T-helper 1 cell treated with Interleukin-12 subunit alpha and Interleukin-12 subunit beta and Interleukin-4 antibody, amounts not matched to agents 30 μg/mL and 1 μg/mL, for 36 hours (primary cell): ENCODE results near the gene KRTAP10-4.

Experiments
- H3K27ac Mint-ChIP-seq: one replicate; pipeline ENCODE4 v1.8.0; 2021; ENCODE audit warnings: mild to moderate bottlenecking, mixed read lengths
- H3K27me3 Mint-ChIP-seq: one replicate; pipeline ENCODE4 v1.8.0; 2021; ENCODE audit warnings: low read depth, mixed read lengths
- H3K36me3 Mint-ChIP-seq: one replicate; pipeline ENCODE4 v1.8.0; 2021; ENCODE audit warnings: low read depth, mixed read lengths
- H3K4me1 Mint-ChIP-seq: one replicate; pipeline ENCODE4 v1.8.0; 2021; ENCODE audit warnings: low read depth, mixed read lengths
- H3K4me3 Mint-ChIP-seq: one replicate; pipeline ENCODE4 v1.8.0; 2021; ENCODE audit warnings: mild to moderate bottlenecking, moderate library complexity, mixed read lengths
- H3K9me3 Mint-ChIP-seq: one replicate; pipeline ENCODE4 v1.8.0; 2021; ENCODE audit warnings: mixed read lengths

Gene KRTAP10-4

DNA sequence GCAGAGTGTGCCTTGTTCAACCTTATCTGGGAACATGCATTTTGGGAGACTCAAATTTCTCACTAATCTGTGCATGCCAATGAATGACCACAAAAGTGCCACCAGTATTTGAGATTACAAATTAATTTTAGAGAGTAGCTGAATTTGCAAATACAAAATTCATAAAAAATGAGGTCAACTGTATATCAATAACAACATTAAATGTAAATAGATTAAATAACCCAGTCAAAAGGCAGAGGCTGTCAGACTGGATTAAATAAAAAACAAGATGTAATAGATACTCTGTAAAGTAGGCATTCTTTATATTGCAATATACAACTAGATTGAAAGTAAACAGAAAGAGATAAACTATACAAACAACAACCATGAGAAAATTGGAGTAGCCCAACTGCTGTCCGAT, 9.4 kb upstream of the KRTAP10-4 start:
- peaks cover 29% of the 10 kb centered on the region for H3K27me3 Mint-ChIP-seq
- peaks cover 21% of the 10 kb centered on the region for H3K9me3 Mint-ChIP-seq
- H3K27ac Mint-ChIP-seq, result no peak overlapping the region
- H3K4me3 Mint-ChIP-seq, result no peak overlapping the region
- H3K36me3 Mint-ChIP-seq, result peaks cover 3% of the 10 kb centered on the region
- peaks cover 12% of the 10 kb centered on the region for H3K4me1 Mint-ChIP-seq

DNA sequence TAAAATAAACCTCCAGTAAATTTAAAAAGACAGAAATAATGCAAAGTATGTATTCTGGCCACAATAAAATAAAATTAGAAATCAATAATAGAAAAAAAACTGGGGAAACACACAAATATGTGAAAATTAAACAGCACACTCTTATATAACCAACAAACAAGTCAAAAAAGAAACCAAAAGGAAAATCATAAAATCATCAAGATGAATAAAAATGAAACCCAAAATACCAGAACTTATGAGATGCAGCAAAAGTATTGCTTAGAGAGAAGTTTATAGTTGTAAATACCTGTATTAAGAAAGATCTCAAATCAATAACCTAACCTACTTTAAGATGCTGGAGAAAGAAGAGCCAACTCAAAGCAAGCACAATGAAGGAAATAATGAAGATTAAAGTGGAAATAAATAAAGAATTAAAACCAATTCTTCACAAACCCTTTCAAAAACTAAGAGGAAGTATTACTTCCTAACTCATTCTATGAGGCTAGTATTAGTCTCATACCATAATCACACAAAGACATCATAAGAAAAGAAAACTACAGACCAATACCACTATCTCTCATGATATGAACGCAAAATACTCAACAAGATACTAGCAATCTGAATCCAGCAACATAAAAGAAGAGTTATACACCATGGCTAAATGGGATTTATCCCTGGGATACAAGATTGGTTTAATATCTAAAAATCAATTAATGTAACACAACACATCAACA, 8.5 kb upstream of the KRTAP10-4 start:
- Mint-ChIP-seq H3K4me3 (peak overlapping the region; percentile 36), H3K27me3 (peaks cover 24% of the 10 kb centered on the region), H3K27ac (peak overlapping the region; percentile 76), H3K9me3 (peaks cover 21% of the 10 kb centered on the region), H3K4me1 (peaks cover 12% of the 10 kb centered on the region), H3K36me3 (peaks cover 3% of the 10 kb centered on the region)

DNA sequence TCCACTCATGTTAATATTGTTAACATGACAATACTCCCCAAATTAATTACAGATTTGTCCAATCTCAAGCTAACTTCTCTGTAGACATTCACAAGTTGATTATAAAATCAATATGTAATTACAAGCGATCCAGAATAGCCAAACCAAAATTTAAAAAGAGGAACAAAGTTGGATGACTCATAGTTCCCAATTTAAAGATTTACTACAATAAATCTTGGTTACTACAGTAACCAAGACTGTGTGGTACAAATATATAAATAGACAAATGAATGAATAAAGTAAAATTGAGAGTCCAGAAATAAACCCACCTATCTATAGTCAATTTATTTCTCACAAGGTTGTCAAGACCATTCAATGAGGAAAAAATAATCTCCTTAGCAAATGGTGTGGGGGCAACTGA, 7.1 kb upstream of the KRTAP10-4 start:
- peaks cover 12% of the 10 kb centered on the region for H3K4me1 Mint-ChIP-seq
- peaks cover 14% of the 10 kb centered on the region for H3K27me3 Mint-ChIP-seq
- no peak overlapping the region for H3K27ac Mint-ChIP-seq
- H3K9me3 Mint-ChIP-seq, result peaks cover 14% of the 10 kb centered on the region
- no peak overlapping the region for H3K4me3 Mint-ChIP-seq
- H3K36me3 Mint-ChIP-seq, result peaks cover 3% of the 10 kb centered on the region

DNA sequence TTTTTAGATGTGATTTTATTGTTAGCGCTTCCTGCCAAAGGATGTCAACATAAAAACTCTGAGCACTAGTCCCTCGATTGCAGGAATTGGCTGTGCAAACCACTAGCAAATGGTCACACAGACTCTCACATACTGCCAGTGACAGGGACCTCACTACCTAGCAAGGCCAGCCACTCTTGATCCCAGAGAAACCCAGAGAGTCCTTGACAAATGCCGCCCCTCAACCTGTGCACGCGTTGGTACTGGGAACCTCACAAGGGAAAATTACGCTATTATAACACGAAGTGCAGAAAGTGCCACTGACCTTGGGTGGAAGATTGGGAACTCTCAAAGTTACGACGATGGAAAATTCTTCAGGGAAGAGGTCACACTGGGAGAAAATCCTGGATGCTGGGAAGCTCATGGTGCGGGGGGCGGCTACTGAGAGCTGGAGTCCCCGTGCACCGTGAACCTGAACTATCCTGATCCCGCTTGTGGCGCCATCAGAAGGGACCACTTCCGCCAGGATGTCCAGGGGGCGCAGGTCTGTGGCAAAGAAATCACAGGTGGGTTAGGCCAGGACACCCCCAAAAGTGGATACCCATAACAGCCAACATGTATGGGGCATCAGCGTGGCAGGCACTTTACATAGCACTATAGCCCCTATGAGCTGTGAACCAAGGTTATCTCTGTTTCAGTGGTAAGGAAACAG, 5.9 kb upstream of the KRTAP10-4 start:
- Mint-ChIP-seq H3K4me1 (peaks cover 12% of the 10 kb centered on the region), H3K36me3 (no peaks in the 10 kb centered on the region), H3K9me3 (peaks cover 4% of the 10 kb centered on the region), H3K4me3 (no peak overlapping the region), H3K27ac (no peak overlapping the region), H3K27me3 (peaks cover 2% of the 10 kb centered on the region)

DNA sequence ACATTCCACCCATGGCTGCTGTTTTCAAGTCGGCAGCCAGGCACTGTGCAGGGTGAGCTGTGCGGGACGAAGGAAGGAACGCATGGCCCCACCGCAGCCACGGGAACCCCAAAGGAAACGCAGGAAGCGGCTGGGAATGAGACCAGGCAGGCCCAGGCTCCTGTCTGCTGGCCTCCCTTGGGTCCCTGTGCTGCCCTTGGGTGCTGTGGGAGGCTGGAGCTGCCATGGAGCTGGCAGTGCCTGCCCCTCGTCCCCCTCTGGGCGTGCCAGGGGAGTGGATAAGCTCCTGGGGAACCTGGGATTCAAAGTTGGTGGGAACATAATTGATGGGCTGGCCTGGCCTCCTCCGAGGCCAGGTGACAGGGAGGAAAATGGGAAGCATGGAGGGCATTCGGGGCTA, 5.3 kb upstream of the KRTAP10-4 start:
- Mint-ChIP-seq H3K36me3 (no peaks in the 10 kb centered on the region), H3K27me3 (no peaks in the 10 kb centered on the region)

DNA sequence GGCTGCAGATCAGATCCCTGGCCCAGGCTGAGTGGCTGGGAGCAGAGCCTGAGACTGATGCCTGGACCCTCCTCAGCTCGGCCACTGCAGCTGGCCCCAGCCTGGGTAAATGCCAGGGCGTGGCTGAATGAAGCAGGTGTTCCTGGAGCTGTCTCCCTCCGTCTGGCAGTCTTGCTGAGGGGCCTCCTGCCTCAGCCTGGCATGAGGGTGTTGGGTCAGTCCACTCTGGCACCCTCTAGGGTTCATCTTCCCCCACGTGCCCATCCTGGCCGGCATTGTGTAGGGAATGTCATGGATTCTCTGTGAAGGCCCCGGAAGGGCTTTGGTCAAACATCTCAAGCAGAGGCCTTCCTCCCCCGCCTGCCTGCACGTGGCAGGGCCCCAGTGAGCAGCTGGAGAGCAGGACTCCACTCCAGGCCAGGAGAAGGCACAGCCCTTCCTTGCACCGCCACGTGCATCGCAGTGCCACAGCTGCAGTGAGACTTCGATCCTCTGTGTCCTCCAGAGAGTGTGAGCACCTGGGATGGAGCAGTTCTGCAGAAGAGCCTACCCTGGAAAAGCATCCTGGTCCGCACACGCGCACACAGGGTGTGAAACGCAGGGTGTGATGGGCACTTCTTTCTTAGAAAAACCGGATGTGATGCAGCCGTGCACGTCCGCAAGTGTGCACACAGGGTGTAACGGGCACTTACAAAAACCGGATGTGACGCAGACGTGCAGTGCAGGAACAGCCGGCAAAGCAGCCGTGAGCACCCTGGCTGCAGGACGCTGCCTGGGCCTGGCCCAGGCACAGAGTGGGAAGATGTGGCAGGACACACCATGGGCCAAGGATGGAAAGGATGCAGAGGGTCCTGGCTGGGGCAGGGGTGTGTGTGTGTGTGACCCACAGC, 4.6 kb upstream of the KRTAP10-4 start:
- Mint-ChIP-seq H3K27ac (no peak overlapping the region), H3K4me3 (peak overlapping the region; percentile 11), H3K36me3 (no peaks in the 10 kb centered on the region), H3K4me1 (peaks cover 12% of the 10 kb centered on the region), H3K9me3 (no peaks in the 10 kb centered on the region), H3K27me3 (no peaks in the 10 kb centered on the region)

More for the DNA sequence above, 5.3 kb upstream of the KRTAP10-4 start:
- no peaks in the 10 kb centered on the region for H3K9me3 Mint-ChIP-seq
- peaks cover 12% of the 10 kb centered on the region for H3K4me1 Mint-ChIP-seq
- H3K27ac Mint-ChIP-seq, result no peak overlapping the region
- no peak overlapping the region for H3K4me3 Mint-ChIP-seq

DNA sequence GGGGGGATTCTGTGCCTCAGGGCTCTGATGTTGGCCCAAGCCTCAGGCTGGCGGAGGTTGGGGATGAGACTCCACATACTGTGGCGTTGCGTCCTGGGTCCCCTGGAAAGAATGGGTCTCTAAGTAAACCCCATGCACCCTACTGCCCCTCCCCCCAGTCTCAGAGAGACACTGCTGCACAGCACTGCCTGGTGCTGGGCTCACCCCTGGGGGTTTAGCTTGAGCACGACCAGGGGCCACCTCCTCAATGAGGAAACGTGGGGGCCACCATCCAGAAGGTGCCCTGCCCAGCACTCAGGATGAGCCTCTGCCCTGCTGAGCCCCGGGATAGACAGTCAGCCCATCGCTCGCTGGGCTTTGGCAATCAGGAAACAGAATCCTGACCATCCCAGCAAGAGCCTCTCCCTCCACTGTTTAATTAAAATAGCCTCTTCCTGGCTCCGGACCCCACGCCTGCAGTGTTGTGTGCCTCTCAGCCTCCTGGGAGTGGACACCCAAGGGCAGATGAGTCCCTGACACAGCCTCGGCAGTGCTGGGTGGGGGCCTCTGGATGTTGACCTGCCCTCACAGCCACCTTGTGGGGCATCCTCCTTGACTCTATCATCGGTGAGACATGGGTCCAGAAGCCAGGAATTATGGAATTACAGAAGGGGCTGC, 3.5 kb upstream of the KRTAP10-4 start:
- Mint-ChIP-seq H3K27me3 (no peaks in the 10 kb centered on the region), H3K4me1 (peaks cover 8% of the 10 kb centered on the region), H3K36me3 (no peaks in the 10 kb centered on the region), H3K4me3 (no peak overlapping the region), H3K27ac (no peak overlapping the region), H3K9me3 (no peaks in the 10 kb centered on the region)

DNA sequence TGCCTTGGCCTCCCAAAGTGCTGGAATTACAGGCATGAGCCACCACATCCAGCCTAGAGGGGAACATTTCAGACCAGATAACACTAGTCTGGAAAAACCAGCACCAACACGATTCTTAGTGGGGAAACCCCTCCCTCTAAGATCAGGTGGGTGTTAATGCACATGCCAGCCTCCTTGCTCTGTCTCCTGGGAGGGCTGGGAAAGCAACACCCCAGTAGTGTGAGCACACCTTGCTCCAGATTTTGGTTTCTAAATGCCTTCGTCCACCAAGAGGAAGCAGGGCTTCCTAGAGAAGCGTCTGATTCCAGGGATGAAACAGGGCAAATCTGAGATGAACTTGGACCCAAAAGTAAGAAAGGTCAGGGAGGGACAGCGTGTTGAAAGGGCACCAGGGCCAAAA, 2.2 kb upstream of the KRTAP10-4 start:
- Mint-ChIP-seq H3K27me3 (peaks cover 5% of the 10 kb centered on the region), H3K4me1 (peaks cover 2% of the 10 kb centered on the region), H3K4me3 (no peak overlapping the region), H3K36me3 (no peaks in the 10 kb centered on the region), H3K9me3 (peaks cover 7% of the 10 kb centered on the region), H3K27ac (no peak overlapping the region)

DNA sequence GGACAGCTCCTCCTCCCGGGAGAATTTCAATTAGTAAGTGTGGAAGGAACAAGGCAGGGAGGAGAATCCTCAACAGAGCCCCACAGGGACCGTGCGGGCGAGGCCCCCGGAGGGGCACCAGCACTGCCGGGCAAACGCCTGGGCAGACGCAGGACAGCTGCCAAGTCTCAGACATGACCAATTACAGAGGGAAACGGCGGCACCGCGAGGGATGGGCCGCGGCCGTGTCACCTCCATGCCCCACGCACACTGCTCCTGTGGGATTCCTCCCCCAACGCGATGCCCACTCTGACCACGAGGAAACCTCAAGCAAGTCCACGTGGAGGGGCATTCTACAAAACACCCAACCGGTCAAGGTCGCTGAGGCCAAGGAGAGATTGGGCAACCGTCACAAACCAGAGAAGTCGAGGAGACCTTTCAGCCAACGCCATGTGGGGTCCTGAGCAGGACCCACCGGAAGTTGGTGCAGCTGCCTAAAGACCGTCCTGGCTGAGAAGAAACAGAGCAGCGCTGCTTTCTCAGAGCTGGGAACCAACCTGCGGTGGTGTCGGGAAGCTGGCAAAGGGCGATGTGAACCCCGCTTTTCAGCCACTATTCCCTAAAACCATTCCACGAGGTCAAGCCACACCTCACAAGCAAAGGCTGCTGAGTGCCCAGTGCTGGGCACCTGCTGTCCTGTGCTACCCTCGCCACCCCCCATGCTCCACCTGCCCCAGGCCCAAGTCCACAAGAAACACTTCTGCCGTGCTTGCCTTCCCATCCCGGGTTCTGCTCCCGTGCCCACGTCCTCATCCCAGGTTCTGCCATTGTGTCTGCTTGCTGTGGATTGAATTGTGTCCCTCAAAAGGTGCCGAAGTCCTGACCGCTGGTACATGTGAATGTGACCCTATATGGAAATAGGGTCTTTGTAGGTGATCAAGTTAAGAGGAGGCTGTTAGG, 1.4 kb upstream of the KRTAP10-4 start:
- Mint-ChIP-seq H3K4me3 (no peak overlapping the region), H3K4me1 (peaks cover 2% of the 10 kb centered on the region), H3K27ac (no peak overlapping the region), H3K27me3 (peaks cover 5% of the 10 kb centered on the region), H3K9me3 (peaks cover 15% of the 10 kb centered on the region), H3K36me3 (no peaks in the 10 kb centered on the region)

DNA sequence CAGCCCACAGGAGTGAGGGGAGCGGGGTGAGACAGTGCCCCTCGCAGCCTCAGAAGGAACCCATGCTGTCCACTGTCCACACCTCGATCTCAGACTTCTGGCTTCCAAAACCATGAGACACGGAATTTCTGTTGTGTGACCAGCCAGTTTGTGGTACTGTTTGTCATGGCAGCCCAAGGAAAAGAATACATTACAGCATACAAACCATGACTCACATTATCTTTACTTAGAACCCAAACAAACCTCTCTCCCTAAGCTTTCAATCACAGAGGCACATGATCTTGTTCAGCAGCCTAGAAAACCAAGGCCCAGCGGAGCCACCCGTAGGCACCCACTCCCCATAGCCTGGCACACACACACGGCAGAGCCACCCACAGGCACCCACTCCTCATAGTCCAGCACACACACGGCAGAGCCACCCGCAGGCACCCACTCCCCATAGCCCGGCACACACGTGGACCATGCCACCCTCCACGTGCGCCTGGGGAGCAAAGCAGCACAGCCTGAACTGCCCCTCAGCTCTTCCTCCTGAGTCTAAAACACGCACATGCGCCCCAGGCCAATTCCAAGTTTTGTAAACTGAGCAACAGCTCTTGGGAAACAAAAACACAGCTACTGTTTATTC, 458 bp upstream of the KRTAP10-4 start:
- Mint-ChIP-seq H3K27ac (no peak overlapping the region), H3K27me3 (peaks cover 5% of the 10 kb centered on the region), H3K36me3 (no peaks in the 10 kb centered on the region), H3K4me1 (peaks cover 2% of the 10 kb centered on the region), H3K9me3 (peaks cover 22% of the 10 kb centered on the region), H3K4me3 (no peak overlapping the region)

DNA sequence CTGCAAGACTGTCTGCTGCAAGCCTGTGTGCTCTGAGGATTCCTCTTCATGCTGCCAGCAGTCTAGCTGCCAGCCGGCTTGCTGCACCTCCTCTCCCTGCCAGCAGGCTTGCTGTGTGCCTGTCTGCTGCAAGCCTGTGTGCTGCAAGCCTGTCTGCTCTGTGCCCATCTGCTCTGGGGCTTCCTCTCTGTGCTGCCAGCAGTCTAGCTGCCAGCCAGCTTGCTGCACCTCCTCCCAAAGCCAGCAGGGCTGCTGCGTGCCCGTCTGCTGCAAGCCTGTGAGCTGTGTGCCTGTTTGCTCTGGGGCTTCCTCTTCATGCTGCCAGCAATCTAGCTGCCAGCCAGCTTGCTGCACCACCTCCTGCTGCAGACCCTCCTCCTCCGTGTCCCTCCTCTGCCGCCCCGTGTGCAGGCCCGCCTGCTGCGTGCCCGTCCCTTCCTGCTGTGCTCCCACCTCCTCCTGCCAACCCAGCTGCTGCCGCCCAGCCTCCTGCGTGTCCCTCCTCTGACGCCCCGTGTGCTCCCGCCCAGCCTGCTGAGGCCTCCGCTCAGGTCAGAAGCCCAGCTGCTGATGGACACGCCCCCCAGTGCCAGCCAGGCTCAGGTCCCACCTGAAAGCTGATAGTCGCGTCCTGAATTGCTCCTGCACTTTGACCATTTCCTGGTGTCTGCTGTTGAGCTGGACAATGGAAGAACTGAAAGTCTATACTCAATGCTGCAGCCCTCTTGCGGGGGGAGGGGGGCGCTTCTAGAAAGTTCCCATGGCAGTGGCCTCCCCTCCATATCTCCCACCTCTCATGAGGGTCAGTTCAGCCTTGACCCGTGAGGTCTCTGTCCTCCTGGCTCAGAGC, 1.2 kb downstream of the KRTAP10-4 start:
- Mint-ChIP-seq H3K4me1 (peaks cover 2% of the 10 kb centered on the region), H3K27ac (no peak overlapping the region), H3K4me3 (no peak overlapping the region), H3K9me3 (peaks cover 26% of the 10 kb centered on the region), H3K36me3 (no peaks in the 10 kb centered on the region), H3K27me3 (peaks cover 5% of the 10 kb centered on the region)

DNA sequence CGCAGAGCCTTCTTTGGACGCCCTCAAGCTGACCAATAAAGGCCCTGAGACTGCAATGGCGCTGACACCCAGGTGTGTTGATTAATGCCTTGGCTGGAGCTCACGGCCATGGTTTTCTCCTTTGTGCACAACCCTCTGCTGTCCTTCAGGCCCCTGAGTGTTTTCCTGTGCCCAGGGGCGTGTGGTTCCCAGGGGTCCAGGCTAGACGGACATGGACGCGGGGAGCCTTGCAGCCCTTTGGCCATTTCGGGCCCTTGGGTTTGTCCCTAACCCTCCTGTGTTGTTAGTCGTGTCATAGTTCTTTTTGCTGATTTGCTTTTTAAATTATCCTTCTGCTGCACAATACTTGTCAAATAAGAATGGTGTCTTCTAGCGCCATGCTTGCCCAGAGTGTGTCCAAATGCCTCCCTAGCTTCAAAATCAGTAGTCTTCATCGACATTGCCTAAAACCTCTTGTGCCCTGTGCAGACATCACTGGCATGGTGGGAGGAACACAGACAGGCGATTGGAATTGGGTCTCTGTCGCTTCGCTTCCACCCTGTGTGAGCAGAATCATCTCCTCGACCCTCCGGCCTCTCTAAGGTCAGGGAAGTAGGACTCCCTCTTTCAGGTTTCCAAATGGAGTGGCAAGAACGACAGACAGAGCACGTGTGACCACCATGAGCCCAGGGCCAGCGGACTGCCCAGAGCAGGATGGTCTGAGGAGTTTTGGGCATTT, 1.9 kb downstream of the KRTAP10-4 start:
- Mint-ChIP-seq H3K4me3 (no peak overlapping the region), H3K27me3 (peaks cover 5% of the 10 kb centered on the region), H3K27ac (no peak overlapping the region), H3K4me1 (peaks cover 2% of the 10 kb centered on the region), H3K9me3 (peaks cover 27% of the 10 kb centered on the region), H3K36me3 (no peaks in the 10 kb centered on the region)
